Activated CD8-positive, alpha-beta memory T cell treated with anti-CD3 and anti-CD28 coated beads for 36 hours (primary cell): ENCODE measurements around the gene TSPAN32. TPM values are rescaled to one million over a fixed set of nuclear protein-coding genes. Genes with fewer than 3 reads are reported as not detected.
"Not testable (repeated sequence)": the region's sequence is repeated elsewhere in the genome, so short reads cannot be mapped to it uniquely, and the experiment has no call there.

Experiments
- CTCF ChIA-PET: fragments of 350-600 bp; sonication (Branson Sonifier 250); formaldehyde crosslinking; loops from one replicate; lab custom pipeline; 2021; ENCODE audit warnings: antibody characterized with exemption; lab: Charles Lee
- POLR2A ChIA-PET: fragments of 350-600 bp; sonication (Branson Sonifier 250); formaldehyde crosslinking; loops from one replicate; lab custom pipeline; 2021; ENCODE audit warnings: antibody characterized with exemption; lab: Charles Lee
- total RNA-seq, 2 experiments: library from RNA; stranded (reverse); gene quantifications; one replicate each; pipeline ENCODE4 v1.2.3, GENCODE V29; 2021

The TSPAN32 gene
- total RNA-seq, 2 experiments from 2014 or later, result 2.8 to 2.9 TPM

GRCh38 chr11:2335286-2335685, 33.5 kb downstream of the TSPAN32 start:
- CTCF ChIA-PET, POLR2A ChIA-PET: not testable (repeated sequence)

- CTCF ChIA-PET, result not testable (repeated sequence)
Measured at GRCh38 chr11:2338760-2339159, 36.9 kb downstream of the TSPAN32 start.

GRCh38 chr11:2342557-2342956, 40.7 kb downstream of the TSPAN32 start:
- POLR2A ChIA-PET, result no interaction called here
- CTCF ChIA-PET, result no interaction called here

More at GRCh38 chr11:2338760-2339159, 36.9 kb downstream of the TSPAN32 start:
- POLR2A ChIA-PET, result not testable (repeated sequence)

DNA sequence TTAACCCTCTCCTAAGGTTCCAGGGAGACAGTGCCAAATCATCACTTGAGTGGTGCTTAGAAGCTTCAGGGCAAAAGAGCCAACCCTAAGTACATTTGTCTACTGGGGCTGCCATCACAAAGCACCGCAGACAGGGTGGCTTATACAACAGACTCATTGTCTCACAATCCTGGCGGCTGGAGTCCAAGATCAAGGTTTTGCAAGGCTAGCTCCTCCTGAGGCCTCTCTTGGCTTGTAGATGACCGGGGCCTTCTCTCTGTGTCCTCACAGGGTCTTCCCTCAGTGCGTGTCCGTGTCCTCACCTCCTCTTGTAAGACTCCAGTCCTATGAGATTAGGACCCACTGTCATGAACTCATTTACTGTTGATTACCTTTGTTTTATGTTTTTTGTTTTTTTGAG, 41.2 kb downstream of the TSPAN32 start:
- ChIA-PET CTCF (interaction anchor here (1.3 kb wide), 1 partner anchor 190 kb away, joined by 4 read pairs; no protein-coding TSS in a partner anchor), POLR2A (no interaction called here)

GRCh38 chr11:2343502-2343901, 41.7 kb downstream of the TSPAN32 start:
- ChIA-PET POLR2A (interaction anchor here (0.5 kb wide), 1 partner anchor 38 kb away, joined by 3 read pairs; no protein-coding TSS in a partner anchor), CTCF (interaction anchor here (1.3 kb wide), 1 partner anchor 190 kb away, joined by 4 read pairs; no protein-coding TSS in a partner anchor)

- ChIA-PET CTCF (no interaction called here), POLR2A (no interaction called here)
Measured at GRCh38 chr11:2345050-2345449, 43.2 kb downstream of the TSPAN32 start.

GRCh38 chr11:2346014-2346413, 44.2 kb downstream of the TSPAN32 start:
- POLR2A ChIA-PET, result no interaction called here
- CTCF ChIA-PET, result no interaction called here

GRCh38 chr11:2346586-2347307, 44.9 kb downstream of the TSPAN32 start:
- ChIA-PET CTCF (no interaction called here), POLR2A (no interaction called here)

- CTCF ChIA-PET, result no interaction called here
- POLR2A ChIA-PET, result no interaction called here
Measured at GRCh38 chr11:2347308-2347830, 45.6 kb downstream of the TSPAN32 start.

DNA sequence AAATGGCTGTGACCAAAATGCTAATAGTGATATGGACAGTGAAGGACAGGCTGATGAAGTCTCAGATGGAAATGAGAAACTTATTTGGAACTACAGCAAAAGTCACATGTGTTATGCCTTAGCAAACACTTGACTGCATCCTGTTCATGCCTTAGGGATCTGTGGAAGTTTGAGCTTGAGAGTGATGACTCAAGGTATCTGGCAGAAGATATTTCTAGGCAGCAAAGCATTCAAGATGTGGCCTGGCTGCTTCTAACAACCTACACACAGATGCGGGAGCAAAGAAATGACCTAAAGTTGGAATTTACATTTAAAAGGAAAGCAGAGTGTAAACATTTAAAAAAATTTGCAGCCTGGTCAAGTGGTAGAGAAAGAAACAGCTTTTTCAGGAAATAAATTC, 47.2 kb downstream of the TSPAN32 start:
- ChIA-PET CTCF (no interaction called here), POLR2A (no interaction called here)

GRCh38 chr11:2351701-2352100, 49.9 kb downstream of the TSPAN32 start:
- POLR2A ChIA-PET, result no interaction called here
- CTCF ChIA-PET, result no interaction called here

- POLR2A ChIA-PET, result no interaction called here
Measured at GRCh38 chr11:2352420-2352819, 50.6 kb downstream of the TSPAN32 start.

DNA sequence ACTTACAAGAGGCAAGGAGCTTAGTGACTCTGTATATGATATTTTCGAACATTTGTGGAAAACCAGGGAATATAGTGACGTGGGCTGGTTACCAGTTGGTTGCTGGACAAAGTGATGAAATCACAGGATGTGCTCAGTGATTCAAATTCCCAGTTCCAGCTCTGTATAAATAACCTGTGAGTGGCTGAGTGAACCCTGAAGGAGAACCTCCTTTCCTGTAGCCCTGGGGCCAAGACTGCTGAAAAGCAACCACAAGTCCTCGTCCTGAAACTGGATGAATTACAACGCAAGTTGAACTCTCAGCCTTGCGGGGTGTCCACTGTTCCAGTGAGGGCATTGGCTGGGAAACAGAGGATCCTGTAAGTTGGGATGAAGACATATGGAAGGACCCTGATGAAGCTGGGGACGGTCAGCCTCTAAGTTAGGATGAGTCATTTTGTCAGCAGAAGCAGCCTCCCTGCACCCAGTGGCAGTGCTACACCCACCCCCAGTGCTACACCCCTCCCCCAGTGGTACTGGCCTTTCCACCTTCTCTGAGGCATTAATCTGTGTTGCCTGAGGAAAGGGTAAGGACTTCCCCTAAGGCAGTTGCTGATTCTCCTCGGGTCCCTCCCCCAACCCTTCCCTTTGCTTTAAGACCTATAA, 53.3 kb downstream of the TSPAN32 start:
- ChIA-PET CTCF (no interaction called here), POLR2A (no interaction called here)

More at GRCh38 chr11:2352420-2352819, 50.6 kb downstream of the TSPAN32 start:
- CTCF ChIA-PET, result no interaction called here

DNA sequence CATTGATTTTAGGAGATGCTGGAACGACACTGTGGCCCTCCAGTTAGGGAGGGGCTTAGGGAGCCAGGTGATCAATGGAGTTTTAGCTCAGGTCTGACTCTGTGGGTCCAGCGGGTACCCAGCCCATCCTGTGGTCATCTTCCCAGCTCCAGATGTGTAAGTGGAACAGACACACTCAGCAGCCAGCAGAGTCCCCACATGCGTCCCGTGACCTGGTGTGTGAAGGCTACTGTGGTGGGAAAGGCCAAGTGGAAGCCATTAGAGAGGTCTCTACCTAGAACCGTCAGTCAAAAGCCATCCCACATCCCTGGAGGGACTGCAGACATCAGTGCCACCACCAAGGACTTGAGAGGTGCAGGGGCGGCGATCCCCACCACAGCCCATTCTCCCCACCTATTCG, 55.4 kb downstream of the TSPAN32 start:
- ChIA-PET POLR2A (no interaction called here), CTCF (no interaction called here)

DNA sequence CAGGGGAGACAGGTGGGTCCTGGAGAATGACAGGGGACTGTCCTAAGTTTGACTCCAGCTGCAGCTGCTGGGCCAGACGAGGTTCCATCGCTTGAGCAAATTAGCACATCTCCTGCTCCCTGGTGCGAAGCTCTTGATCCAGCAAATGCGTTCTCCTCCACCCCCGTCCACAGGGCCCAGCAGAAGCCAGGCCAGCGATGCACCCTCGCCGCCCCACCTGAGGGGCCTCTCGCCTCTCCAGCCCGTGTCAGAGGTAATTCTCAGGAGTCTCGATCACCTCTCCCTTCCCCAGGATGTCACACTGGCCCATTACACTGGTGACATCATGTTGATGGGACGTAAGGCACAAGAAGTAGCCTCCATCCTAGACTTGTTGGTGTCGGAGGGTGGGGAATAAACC, 55.8 kb downstream of the TSPAN32 start:
- CTCF ChIA-PET, POLR2A ChIA-PET: not testable (repeated sequence)

DNA sequence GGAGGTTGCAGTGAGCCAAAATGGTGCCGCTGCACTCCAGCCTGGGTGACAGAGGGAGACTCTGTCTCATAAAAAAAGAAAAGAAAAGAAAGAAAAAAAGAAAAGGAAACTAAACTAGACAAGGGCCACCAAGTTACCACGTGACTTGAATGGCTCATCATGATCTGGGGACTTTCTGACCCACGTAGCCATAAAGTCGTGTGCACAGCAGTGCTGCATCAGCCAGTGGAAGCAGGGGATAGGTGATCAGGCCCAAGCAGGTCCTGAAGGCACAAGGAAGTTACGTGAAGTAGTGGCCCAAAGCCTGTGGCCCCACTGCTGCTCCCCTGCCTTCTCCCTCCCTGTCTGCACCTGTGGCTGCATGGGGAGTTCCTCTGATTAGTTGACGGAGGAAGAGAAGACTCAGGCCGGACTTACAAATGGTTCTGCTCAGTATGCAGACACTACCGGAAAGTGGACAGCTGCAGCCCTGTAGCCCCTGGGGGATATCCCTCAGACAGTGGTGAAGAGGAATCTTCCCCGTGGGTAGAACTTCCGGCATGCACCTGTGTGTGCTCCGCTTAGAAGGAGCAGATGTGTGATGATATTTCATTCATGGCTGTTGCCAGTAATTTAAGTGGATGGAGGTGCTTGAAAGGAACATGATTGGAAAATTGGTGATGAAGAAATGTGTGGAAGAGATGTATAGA, 57.1 kb downstream of the TSPAN32 start:
- ChIA-PET CTCF (no interaction called here), POLR2A (no interaction called here)

DNA sequence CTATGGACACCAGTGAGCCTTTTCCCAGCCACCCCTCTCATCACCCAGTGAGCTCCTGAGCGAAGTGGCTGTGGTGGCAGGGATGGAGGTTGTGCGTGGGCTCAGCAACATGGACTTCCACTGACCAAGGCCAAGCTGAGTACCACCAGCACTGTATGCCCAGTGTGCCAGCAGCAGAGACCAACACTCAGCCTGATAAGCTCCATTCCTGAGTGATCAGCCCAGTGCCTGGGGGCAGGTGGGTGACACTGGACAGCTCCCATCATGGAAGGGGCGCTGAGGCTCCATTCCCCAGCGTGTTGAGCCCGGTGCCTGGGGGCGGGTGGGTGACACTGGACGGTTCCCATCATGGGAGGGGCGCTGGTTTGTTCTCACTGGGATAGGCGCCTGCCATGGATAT, 57.7 kb downstream of the TSPAN32 start:
- ChIA-PET CTCF (no interaction called here), POLR2A (no interaction called here)

GRCh38 chr11:2360081-2360642, 58.3 kb downstream of the TSPAN32 start:
- CTCF ChIA-PET, result no interaction called here
- POLR2A ChIA-PET, result no interaction called here

GRCh38 chr11:2361565-2361964, 59.8 kb downstream of the TSPAN32 start:
- CTCF ChIA-PET, result no interaction called here
- POLR2A ChIA-PET, result no interaction called here

DNA sequence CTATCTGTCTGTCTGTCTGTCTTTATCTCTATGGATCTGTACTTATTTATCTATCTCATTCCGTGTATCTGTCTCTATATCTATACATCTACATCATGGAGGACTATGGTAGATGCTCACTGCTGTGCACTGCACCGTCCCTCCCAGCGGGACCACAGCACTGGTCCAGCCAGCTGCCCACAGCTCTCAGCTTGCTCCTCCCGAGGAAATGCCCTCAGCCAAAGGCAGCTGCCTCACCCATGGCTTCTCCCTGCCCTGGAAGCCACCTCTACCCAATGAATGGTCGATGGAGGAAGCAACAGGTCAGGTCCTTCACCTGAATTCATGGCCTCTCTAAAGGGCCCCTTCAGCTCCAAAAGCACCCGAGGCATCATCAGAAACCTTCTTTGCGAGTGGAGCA, 60.6 kb downstream of the TSPAN32 start:
- ChIA-PET POLR2A (no interaction called here), CTCF (interaction anchor here (1.3 kb wide), 1 partner anchor 57 kb away, joined by 3 read pairs; no protein-coding TSS in a partner anchor)
